Measurements from ENCODE around the gene CST6. TPM values are rescaled to one million over a fixed set of nuclear protein-coding genes. Genes with fewer than 3 reads are reported as not detected.

The CST6 gene
- total and polyA plus RNA-seq, 2 of the 13 experiments (the other 11 are each of a cell fraction or from before 2014, with no cell fraction given): not detected

GRCh38 chr11:66051766-66052663 is 40.2 kb downstream of the CST6 start, which contains the start of gene SF3B2 (continued):
- TF ChIP-seq, protein P1, sequence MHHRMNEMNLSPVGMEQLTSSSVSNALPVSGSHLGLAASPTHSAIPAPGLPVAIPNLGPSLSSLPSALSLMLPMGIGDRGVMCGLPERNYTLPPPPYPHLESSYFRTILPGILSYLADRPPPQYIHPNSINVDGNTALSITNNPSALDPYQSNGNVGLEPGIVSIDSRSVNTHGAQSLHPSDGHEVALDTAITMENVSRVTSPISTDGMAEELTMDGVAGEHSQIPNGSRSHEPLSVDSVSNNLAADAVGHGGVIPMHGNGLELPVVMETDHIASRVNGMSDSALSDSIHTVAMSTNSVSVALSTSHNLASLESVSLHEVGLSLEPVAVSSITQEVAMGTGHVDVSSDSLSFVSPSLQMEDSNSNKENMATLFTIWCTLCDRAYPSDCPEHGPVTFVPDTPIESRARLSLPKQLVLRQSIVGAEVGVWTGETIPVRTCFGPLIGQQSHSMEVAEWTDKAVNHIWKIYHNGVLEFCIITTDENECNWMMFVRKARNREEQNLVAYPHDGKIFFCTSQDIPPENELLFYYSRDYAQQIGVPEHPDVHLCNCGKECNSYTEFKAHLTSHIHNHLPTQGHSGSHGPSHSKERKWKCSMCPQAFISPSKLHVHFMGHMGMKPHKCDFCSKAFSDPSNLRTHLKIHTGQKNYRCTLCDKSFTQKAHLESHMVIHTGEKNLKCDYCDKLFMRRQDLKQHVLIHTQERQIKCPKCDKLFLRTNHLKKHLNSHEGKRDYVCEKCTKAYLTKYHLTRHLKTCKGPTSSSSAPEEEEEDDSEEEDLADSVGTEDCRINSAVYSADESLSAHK (CRISPR knock-in tag; IDR thresholded peaks at IDR 0.05; ENCODE audit: borderline replicate concordance): no peak
- TF ChIP-seq HMG20B (CRISPR knock-in tag; conservative IDR thresholded peaks at IDR 0.05): peak; percentile 48; the same call in 1 of the 2 replicates
- TF ChIP-seq CERS6 (CRISPR knock-in tag; IDR thresholded peaks at IDR 0.05): no peak
- TF ChIP-seq, protein P2, sequence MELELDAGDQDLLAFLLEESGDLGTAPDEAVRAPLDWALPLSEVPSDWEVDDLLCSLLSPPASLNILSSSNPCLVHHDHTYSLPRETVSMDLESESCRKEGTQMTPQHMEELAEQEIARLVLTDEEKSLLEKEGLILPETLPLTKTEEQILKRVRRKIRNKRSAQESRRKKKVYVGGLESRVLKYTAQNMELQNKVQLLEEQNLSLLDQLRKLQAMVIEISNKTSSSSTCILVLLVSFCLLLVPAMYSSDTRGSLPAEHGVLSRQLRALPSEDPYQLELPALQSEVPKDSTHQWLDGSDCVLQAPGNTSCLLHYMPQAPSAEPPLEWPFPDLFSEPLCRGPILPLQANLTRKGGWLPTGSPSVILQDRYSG (CRISPR knock-in tag; IDR thresholded peaks at IDR 0.05): 0 out of 2 replicates have a peak, but pooled peaks have one; percentile 73
- TF ChIP-seq, protein P3, sequence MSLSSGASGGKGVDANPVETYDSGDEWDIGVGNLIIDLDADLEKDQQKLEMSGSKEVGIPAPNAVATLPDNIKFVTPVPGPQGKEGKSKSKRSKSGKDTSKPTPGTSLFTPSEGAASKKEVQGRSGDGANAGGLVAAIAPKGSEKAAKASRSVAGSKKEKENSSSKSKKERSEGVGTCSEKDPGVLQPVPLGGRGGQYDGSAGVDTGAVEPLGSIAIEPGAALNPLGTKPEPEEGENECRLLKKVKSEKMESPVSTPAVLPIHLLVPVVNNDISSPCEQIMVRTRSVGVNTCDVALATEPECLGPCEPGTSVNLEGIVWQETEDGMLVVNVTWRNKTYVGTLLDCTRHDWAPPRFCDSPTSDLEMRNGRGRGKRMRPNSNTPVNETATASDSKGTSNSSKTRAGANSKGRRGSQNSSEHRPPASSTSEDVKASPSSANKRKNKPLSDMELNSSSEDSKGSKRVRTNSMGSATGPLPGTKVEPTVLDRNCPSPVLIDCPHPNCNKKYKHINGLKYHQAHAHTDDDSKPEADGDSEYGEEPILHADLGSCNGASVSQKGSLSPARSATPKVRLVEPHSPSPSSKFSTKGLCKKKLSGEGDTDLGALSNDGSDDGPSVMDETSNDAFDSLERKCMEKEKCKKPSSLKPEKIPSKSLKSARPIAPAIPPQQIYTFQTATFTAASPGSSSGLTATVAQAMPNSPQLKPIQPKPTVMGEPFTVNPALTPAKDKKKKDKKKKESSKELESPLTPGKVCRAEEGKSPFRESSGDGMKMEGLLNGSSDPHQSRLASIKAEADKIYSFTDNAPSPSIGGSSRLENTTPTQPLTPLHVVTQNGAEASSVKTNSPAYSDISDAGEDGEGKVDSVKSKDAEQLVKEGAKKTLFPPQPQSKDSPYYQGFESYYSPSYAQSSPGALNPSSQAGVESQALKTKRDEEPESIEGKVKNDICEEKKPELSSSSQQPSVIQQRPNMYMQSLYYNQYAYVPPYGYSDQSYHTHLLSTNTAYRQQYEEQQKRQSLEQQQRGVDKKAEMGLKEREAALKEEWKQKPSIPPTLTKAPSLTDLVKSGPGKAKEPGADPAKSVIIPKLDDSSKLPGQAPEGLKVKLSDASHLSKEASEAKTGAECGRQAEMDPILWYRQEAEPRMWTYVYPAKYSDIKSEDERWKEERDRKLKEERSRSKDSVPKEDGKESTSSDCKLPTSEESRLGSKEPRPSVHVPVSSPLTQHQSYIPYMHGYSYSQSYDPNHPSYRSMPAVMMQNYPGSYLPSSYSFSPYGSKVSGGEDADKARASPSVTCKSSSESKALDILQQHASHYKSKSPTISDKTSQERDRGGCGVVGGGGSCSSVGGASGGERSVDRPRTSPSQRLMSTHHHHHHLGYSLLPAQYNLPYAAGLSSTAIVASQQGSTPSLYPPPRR (CRISPR knock-in tag; IDR thresholded peaks at IDR 0.05; ENCODE audit: borderline replicate concordance): peak; percentile 37
- TF ChIP-seq ZNF225 (CRISPR knock-in tag; IDR thresholded peaks at IDR 0.05): peak; percentile 84
- TF ChIP-seq GPBP1L1 (CRISPR knock-in tag; IDR thresholded peaks at IDR 0.05): no peak
- TF ChIP-seq TP53 (CRISPR knock-in tag; conservative IDR thresholded peaks at IDR 0.05): no peak
- TF ChIP-seq ZNF33B (CRISPR knock-in tag; IDR thresholded peaks at IDR 0.05): no peak; the same call in 1 of the 2 replicates
- TF ChIP-seq, protein P4, sequence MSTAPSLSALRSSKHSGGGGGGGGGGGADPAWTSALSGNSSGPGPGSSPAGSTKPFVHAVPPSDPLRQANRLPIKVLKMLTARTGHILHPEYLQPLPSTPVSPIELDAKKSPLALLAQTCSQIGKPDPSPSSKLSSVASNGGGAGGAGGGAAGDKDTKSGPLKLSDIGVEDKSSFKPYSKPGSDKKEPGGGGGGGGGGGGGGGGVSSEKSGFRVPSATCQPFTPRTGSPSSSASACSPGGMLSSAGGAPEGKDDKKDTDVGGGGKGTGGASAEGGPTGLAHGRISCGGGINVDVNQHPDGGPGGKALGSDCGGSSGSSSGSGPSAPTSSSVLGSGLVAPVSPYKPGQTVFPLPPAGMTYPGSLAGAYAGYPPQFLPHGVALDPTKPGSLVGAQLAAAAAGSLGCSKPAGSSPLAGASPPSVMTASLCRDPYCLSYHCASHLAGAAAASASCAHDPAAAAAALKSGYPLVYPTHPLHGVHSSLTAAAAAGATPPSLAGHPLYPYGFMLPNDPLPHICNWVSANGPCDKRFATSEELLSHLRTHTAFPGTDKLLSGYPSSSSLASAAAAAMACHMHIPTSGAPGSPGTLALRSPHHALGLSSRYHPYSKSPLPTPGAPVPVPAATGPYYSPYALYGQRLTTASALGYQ (CRISPR knock-in tag; IDR thresholded peaks at IDR 0.05): peak; percentile 38; the same call in 1 of the 2 replicates
- TF ChIP-seq MATR3 (CRISPR knock-in tag; IDR thresholded peaks at IDR 0.05): no peak
- TF ChIP-seq PHB2 (IDR thresholded peaks at IDR 0.05; ENCODE audit: partially characterized antibody): no peak
- TF ChIP-seq ZNF20 (CRISPR knock-in tag; IDR thresholded peaks at IDR 0.05): no peak

All from HepG2 (cell line).